GM19468 (cell line): Measurements from ENCODE around the gene PDZRN4.
"Not testable (repeated sequence)": the region's sequence is repeated elsewhere in the genome, so short reads cannot be mapped to it uniquely, and the experiment has no call there.

Experiments used
- ATAC-seq: cut with Tn5 transposase; IDR thresholded peaks from one replicate; pipeline ENCODE4 v1.9.1; 2021; ENCODE audit warnings: mild to moderate bottlenecking, moderate library complexity, moderate number of reproducible peaks; ENCODE audit not compliant: unreplicated experiment; ENCODE audit errors: extremely low read depth

The PDZRN4 gene

GRCh38 chr12:41277946-41278267, 89.8 kb downstream of the PDZRN4 start:
- ATAC-seq = no peak

GRCh38 chr12:41280341-41281095, 92.4 kb downstream of the PDZRN4 start:
- not testable (repeated sequence) for ATAC-seq

- ATAC-seq = not testable (repeated sequence)
Measured at GRCh38 chr12:41285470-41285869, 97.3 kb downstream of the PDZRN4 start.

GRCh38 chr12:41286426-41286825, 98.3 kb downstream of the PDZRN4 start:
- ATAC-seq = no peak

GRCh38 chr12:41287500-41288141, 99.5 kb downstream of the PDZRN4 start:
- ATAC-seq = no peak

DNA sequence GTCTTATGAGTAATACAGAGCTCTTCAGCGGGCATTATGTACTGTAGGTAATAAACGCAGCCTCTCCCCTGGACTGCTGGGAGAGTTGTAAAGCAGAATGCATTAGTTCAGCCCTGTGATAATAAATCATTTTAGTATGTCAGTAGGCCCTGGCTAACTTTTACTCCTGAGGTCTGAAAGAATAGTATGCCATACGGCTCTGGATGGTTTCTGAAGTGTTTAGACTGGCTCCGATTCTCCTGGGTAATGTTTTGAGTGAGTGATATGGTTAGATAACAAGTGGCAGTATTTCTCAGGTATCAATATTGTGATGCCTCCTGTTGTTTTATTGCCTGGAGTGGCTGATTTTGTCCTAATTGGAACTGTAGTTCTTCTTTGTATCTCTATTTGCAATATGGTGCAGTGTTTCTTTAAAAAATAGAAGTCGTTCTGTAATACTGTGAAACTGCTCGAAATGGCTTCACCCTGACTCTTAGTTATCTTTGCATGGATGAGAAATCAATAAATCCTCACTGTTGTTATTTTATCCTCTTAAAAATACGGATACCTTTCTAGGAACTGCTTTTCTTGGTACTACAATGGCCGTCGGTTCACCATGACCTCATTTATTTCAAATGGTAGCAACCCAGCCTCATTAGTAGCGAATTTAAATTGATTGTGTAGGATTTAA, 100.2 kb downstream of the PDZRN4 start:
- no peak for ATAC-seq

GRCh38 chr12:41289501-41289900, 101.4 kb downstream of the PDZRN4 start:
- no peak for ATAC-seq

DNA sequence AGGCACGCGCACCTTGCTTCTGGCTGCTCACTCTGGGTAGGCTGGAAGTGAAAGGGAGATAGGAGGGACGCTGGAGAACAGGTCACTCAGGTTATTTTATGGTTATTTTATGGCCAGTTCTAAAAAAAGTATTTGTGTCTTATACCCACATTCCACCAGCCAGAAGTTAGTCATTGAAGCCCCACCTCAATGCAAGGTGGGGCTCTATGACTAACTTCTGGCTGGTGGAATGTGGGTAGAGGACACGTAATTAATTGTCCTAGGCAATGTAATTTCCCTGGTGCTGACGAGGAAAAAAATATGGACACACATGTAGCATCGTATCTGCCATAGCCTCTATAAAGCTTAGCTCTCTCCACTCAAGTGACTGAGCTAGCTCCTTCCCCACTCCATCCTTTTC, 104.9 kb downstream of the PDZRN4 start:
- no peak for ATAC-seq

DNA sequence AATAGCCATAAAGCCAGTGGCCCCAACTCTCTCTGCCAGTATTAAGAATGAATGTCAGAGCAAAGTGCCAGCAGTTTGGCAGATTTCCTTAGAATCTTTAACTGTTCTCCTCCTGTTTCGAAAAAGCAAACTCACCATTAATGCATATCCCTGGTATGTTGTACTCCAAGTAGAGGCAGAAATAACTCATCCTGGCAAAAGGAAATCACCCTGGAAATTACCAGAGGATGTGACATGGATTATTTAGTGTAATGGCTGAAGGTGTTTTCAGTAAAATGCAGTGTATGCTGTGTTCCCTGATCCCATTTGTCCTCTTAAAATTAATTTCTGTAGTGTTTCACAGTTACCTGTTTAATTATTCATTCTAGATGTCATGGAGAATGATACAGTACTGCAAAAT, 105.3 kb downstream of the PDZRN4 start:
- no peak for ATAC-seq

GRCh38 chr12:41302979-41303403, 114.9 kb downstream of the PDZRN4 start:
- ATAC-seq = no peak

DNA sequence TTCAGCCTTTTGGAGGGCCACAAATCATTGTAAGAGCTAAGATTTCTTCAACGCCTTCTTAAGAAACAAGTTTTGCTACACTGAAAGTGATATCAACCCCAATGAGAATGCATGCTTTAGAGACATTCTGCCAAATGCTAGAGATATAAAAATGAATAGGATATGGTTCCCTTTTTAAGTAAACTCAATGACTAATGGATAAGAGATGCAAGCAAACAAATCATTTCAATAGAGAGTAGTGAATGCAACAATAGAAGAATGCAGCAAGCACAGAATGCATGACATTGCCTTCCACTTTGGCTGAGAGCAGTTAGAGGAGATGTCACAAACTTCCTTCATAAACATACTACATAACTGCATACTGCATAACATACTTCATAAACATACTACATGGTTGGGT, 116.4 kb downstream of the PDZRN4 start:
- ATAC-seq = no peak

DNA sequence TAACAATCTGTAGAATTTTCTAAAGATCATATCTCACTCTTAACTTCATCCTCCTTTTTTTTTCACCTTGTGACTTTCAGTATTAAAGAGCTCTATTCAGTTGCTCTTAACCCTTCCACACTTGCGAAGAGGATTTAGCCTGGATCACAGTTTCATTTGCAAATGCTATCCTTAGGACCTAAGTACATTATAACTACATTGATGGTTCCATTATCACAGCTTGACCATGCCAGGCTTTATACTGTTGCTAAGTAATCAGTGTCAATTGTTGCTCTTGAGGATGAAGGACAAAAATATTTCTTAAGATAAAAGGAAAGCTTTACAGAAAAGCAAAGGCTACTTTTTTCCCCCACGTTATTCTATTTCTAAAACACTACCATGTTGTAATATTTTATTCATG, 122.2 kb downstream of the PDZRN4 start:
- no peak for ATAC-seq

DNA sequence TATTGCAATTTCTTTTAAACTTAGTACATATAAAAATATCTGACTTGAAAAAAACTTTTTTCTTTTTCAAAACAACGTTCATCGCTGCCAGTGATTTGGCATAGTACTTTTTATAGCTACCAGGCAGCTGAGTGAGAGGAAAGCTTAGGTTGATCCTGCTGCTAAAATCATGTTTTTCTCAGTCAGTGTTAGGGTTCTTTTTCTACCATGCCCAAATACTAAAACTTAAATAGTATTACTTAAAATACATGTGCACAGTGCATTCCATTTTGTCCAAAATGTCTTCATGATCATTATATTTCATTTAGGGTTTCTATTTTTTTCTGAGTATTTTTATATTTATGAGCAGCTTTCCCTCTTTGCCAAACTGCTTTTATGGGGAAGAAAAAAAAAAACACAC, 123.8 kb downstream of the PDZRN4 start:
- ATAC-seq = no peak

- not testable (repeated sequence) for ATAC-seq
Measured at GRCh38 chr12:41312451-41312850, 124.3 kb downstream of the PDZRN4 start.

DNA sequence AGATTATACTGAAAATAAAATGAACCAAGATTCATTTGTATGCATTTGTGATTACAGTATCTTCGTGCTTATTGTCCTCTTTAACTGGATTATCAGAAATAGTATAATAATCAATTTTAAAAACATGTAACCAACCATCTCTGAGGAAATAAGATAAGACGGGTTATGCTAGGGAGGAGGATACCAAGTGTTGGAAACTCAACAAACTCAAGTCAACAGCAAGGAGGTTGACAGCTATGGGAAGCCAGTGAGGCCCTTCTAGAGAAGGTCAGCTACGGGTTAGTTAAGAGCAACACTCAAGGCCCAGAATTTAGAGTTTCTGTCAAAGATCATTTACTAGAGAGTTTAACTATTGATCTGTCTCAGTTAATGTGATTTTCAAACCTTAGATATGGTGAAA, 137.2 kb downstream of the PDZRN4 start:
- no peak for ATAC-seq

GRCh38 chr12:41327096-41327895, 139.2 kb downstream of the PDZRN4 start:
- no peak for ATAC-seq

DNA sequence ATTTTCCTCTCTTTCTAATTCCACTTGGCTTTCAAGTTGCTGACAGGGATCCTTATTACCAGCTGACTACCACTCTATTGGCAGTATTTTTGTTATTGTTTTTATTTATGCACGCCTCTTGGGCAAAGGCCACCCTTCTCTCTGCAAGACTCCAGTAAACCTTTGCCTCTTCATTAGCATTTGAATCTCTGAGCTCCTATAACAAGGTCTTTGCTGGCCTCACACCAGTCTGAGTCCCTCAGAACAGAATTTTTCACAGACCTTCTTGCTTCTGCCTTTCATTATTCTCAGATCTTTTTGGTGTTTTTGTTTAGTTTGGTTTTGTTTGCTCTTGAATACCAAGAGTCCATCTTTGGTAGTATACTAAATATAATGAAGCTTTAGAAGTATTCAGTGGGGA, 145.9 kb downstream of the PDZRN4 start:
- ATAC-seq = no peak

- no peak for ATAC-seq
Measured at GRCh38 chr12:41334390-41334789, 146.3 kb downstream of the PDZRN4 start.

GRCh38 chr12:41336041-41336549, 148.0 kb downstream of the PDZRN4 start:
- no peak for ATAC-seq

GRCh38 chr12:41339784-41340183, 151.7 kb downstream of the PDZRN4 start:
- no peak for ATAC-seq
